ENCODE measurements around the gene AMTN. TPM values are rescaled to one million over a fixed set of nuclear protein-coding genes. Genes with fewer than 3 reads are reported as not detected.

AMTN gene
- polyA plus RNA-seq, 2 of the 4 experiments (the other 2 are of a cell fraction): not detected

DNA sequence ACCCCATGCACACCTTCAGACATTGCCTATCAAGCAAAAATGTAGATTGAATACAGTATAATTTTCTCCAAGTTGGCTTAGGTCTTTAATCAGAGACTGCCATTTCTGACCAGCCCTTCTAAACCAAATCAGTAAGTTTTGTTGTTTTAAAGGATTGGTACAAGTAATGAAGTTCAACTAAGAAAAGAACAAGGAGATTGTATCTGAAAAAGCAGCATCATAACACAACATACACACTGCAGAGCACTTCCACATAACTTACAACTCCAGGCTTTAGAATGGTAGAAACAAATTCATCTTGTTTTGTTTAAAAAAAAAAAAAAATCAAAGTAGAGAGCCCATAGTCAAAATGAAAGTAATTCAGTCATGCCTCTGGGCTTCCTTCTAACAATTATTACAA, 57.6 kb downstream of the AMTN start:
- FAIRE-seq (no peak), ATAC-seq (no peak), DNase-seq (ENCODE audit: low read depth in 1 of 2, low spot score in 1 of 2) (no peak)
- ChIA-PET POLR2A (no interaction called here), CTCF (no interaction called here)
- Histone ChIP-seq H3K4me2 (no peak overlapping the region), H3K9me3 (no peaks in the 10 kb centered on the region), H3K4me3 (no peak overlapping the region), H3K4me1 (no peaks in the 10 kb centered on the region), H3K27ac (no peak overlapping the region)
- TF ChIP-seq RNF2 (IDR thresholded peaks at IDR 0.05; ENCODE audit: borderline replicate concordance, low read depth) (no peak), CHD4 (IDR thresholded peaks at IDR 0.05; ENCODE audit: borderline replicate concordance) (no peak), NFE2L2 (conservative IDR thresholded peaks at IDR 0.05; ENCODE audit: low read length) (no peak), HOXB5 (CRISPR knock-in tag; IDR thresholded peaks at IDR 0.05) (no peak), ZFP36 (IDR thresholded peaks at IDR 0.05; ENCODE audit: borderline replicate concordance, partially characterized antibody) (no peak), POLR2AphosphoS2 (conservative IDR thresholded peaks at IDR 0.05; ENCODE audit: low read length) (no peak), NPAS2 (CRISPR knock-in tag; IDR thresholded peaks at IDR 0.05; ENCODE audit: borderline replicate concordance) (no peak), HOXA7 (CRISPR knock-in tag; IDR thresholded peaks at IDR 0.05) (no peak), KDM5A (IDR thresholded peaks at IDR 0.05) (no peak), ZNF302 (CRISPR knock-in tag; IDR thresholded peaks at IDR 0.05) (no peak), CTCF (IDR thresholded peaks at IDR 0.05) (no peak), RFX5 (IDR thresholded peaks at IDR 0.05) (no peak), KDM1A (IDR thresholded peaks at IDR 0.05; ENCODE audit: low read depth) (no peak), USF2 (IDR thresholded peaks at IDR 0.05) (no peak), MAZ (IDR thresholded peaks at IDR 0.05; ENCODE audit: borderline replicate concordance, low read depth, low read length) (no peak)

- H3K4me3 ChIP-seq: no peak overlapping the region
- ATAC-seq: no peak
- no peak for DNase-seq (ENCODE audit: low read depth in 1 of 2, low spot score in 1 of 2)
- POLR2A ChIA-PET: no interaction called here
- TF ChIP-seq NPAS2 (CRISPR knock-in tag; IDR thresholded peaks at IDR 0.05; ENCODE audit: borderline replicate concordance) (no peak), KDM5A (IDR thresholded peaks at IDR 0.05) (no peak), JUNB (IDR thresholded peaks at IDR 0.05) (no peak), USF2 (IDR thresholded peaks at IDR 0.05) (no peak), CBX2 (IDR thresholded peaks at IDR 0.05; ENCODE audit: borderline replicate concordance, low read depth) (no peak), RARB (CRISPR knock-in tag; IDR thresholded peaks at IDR 0.05) (no peak), TP53 (CRISPR knock-in tag; IDR thresholded peaks at IDR 0.05) (no peak), NFE2L2 (conservative IDR thresholded peaks at IDR 0.05; ENCODE audit: low read length) (no peak), MYC (IDR thresholded peaks at IDR 0.05; ENCODE audit: borderline replicate concordance, low read length) (no peak), HEYL (CRISPR knock-in tag; IDR thresholded peaks at IDR 0.05) (no peak), NR3C1 (IDR thresholded peaks at IDR 0.05) (no peak), HOXA7 (CRISPR knock-in tag; IDR thresholded peaks at IDR 0.05) (no peak), CHD2 (IDR thresholded peaks at IDR 0.05; ENCODE audit: low read length, partially characterized antibody) (no peak), BHLHE40 (IDR thresholded peaks at IDR 0.05; ENCODE audit: low read depth, low read length) (no peak), EP300 (IDR thresholded peaks at IDR 0.05) (no peak), CBX8 (IDR thresholded peaks at IDR 0.05) (no peak)
- TF ChIP-seq, protein P1, sequence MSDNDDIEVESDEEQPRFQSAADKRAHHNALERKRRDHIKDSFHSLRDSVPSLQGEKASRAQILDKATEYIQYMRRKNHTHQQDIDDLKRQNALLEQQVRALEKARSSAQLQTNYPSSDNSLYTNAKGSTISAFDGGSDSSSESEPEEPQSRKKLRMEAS (IDR thresholded peaks at IDR 0.05): no peak
- TF ChIP-seq, protein P2, sequence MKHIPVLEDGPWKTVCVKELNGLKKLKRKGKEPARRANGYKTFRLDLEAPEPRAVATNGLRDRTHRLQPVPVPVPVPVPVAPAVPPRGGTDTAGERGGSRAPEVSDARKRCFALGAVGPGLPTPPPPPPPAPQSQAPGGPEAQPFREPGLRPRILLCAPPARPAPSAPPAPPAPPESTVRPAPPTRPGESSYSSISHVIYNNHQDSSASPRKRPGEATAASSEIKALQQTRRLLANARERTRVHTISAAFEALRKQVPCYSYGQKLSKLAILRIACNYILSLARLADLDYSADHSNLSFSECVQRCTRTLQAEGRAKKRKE (CRISPR knock-in tag; IDR thresholded peaks at IDR 0.05; ENCODE audit: low read depth): no peak
- CTCF ChIA-PET: no interaction called here
- H3K27ac ChIP-seq: no peak overlapping the region
- 25% methylated on average over 5 of the region's 6 CpGs for WGBS (ENCODE audit: missing lambda C conversion rate)
- FAIRE-seq: no peak
- no peak overlapping the region for H3K4me2 ChIP-seq
- no peaks in the 10 kb centered on the region for H3K4me1 ChIP-seq
- no peaks in the 10 kb centered on the region for H3K9me3 ChIP-seq
These were observed 59.0 kb downstream of the AMTN start for GRCh38 chr4:70577220-70577927.
